NCI-H69 (cell line): ENCODE data around the gene SELP.
A peak's percentile ranks its signal among the peaks of the same experiment; 100 is the strongest.

ENCODE experiments used
- DNase-seq: peaks from one replicate; lab custom pipeline; 2025; lab: John Stamatoyannopoulos, UW

Gene SELP

GRCh38 chr1:169620565-169620964 lies 9.4 kb downstream of the SELP start:
- DNase-seq = no peak

- no peak for DNase-seq
Measured at GRCh38 chr1:169618367-169618766, 11.6 kb downstream of the SELP start.

- no peak for DNase-seq
Measured at GRCh38 chr1:169615803-169616202, 14.1 kb downstream of the SELP start.

- no peak for DNase-seq
Measured at GRCh38 chr1:169610858-169611257, 19.1 kb downstream of the SELP start.

GRCh38 chr1:169610108-169610507 lies 19.8 kb downstream of the SELP start:
- DNase-seq = peak; percentile 14

GRCh38 chr1:169608226-169608625 lies 21.7 kb downstream of the SELP start:
- no peak for DNase-seq

GRCh38 chr1:169604781-169605560 lies 25.0 kb downstream of the SELP start:
- no peak for DNase-seq

- peak; percentile 22 for DNase-seq
Measured at GRCh38 chr1:169601096-169601881, 28.6 kb downstream of the SELP start.

- DNase-seq = no peak
Measured at GRCh38 chr1:169595764-169596711, 33.9 kb downstream of the SELP start.

GRCh38 chr1:169594391-169594790 lies 35.5 kb downstream of the SELP start:
- DNase-seq = no peak

GRCh38 chr1:169590932-169591331 lies 39.0 kb downstream of the SELP start:
- no peak for DNase-seq

GRCh38 chr1:169588785-169589485 lies 41.0 kb downstream of the SELP start:
- DNase-seq = no peak

GRCh38 chr1:169588112-169588511 lies 41.8 kb downstream of the SELP start:
- DNase-seq = peak; percentile 10

GRCh38 chr1:169586395-169587255 lies 43.3 kb downstream of the SELP start, which contains the start of gene F5:
Gene F5, minus strand, starts transcription at chr1:169586481. Its CDS starts 95 bp downstream, at chr1:169586386.
- peak; percentile 83 for DNase-seq

- no peak for DNase-seq
Measured at GRCh38 chr1:169586067-169586394, 43.9 kb downstream of the SELP start.

- DNase-seq = no peak
Measured at GRCh38 chr1:169585181-169585580, 44.7 kb downstream of the SELP start.

- no peak for DNase-seq
Measured at GRCh38 chr1:169584483-169585144, 45.3 kb downstream of the SELP start.

GRCh38 chr1:169577981-169578738 lies 51.8 kb downstream of the SELP start:
- DNase-seq = no peak

GRCh38 chr1:169576935-169577331 lies 53.0 kb downstream of the SELP start:
- peak; percentile 23 for DNase-seq
